SK-N-MC (cell line): ENCODE results near the gene SWI5.

Source experiments
- EZH2 ChIP-seq: fragments of 200-600 bp; sonication (generic); IDR thresholded peaks from one replicate; pipeline ENCODE4 v1.6.1; 2017; ENCODE audit warnings: antibody characterized with exemption
- FOXP2 ChIP-seq: optimal IDR thresholded peaks from 2 replicates; pipeline ENCODE3; 2011; ENCODE audit warnings: mild to moderate bottlenecking, moderate library complexity; ENCODE audit not compliant: insufficient read depth; ENCODE audit errors: extremely low read length, control extremely low read depth
- POLR2AphosphoS5 ChIP-seq: IDR thresholded peaks from 2 replicates; pipeline ENCODE4 v1.6.1; 2012; ENCODE audit warnings: mild to moderate bottlenecking, low read depth, low read length, borderline replicate concordance

GRCh38 chr9:128231638-128232527 lies 44.2 kb upstream of the SWI5 start:
- TF ChIP-seq EZH2, result no peak
- TF ChIP-seq POLR2AphosphoS5, result no peak
- TF ChIP-seq FOXP2, result no peak
